Measurements from ENCODE around the gene PDZRN3. TPM values are rescaled to one million over a fixed set of nuclear protein-coding genes. Genes with fewer than 3 reads are reported as not detected.

PDZRN3 gene
- total RNA-seq, 1 donor from 2014 or later: 37.9 TPM

DNA sequence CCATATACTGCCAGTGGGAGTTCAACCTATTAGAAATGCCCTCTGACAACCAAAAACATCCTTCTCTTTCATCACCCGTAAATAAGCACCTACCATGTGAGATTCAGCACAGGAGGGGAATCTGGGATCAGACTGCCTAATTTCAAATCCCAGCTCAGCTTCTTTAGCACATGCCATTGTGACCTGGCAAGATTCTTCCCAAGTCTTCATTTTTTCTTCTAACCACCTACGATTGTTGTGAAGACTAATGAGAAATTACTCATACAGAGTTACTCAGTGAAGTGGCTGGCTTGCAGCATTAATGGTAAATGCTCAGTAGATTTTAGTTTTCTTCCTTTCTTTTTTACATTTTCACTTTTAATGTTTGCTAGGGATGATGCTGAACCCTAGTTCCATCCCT is 176.7 kb downstream of the PDZRN3 start:
- intact Hi-C loops (cut with DNase I): loop anchor here (5.0 kb wide), 1 partner anchor 1204 kb away; no protein-coding TSS in a partner anchor
- no peak for ATAC-seq
- DNase-seq (ENCODE audit: low spot score): no peak

- intact Hi-C loops (cut with DNase I): loop anchor here (5.0 kb wide), 1 partner anchor 1205 kb away; no protein-coding TSS in a partner anchor
- DNase-seq (ENCODE audit: low spot score) (no peak), ATAC-seq (peak; percentile 36)
These were observed 177.6 kb downstream of the PDZRN3 start for GRCh38 chr3:73447111-73447510.

DNA sequence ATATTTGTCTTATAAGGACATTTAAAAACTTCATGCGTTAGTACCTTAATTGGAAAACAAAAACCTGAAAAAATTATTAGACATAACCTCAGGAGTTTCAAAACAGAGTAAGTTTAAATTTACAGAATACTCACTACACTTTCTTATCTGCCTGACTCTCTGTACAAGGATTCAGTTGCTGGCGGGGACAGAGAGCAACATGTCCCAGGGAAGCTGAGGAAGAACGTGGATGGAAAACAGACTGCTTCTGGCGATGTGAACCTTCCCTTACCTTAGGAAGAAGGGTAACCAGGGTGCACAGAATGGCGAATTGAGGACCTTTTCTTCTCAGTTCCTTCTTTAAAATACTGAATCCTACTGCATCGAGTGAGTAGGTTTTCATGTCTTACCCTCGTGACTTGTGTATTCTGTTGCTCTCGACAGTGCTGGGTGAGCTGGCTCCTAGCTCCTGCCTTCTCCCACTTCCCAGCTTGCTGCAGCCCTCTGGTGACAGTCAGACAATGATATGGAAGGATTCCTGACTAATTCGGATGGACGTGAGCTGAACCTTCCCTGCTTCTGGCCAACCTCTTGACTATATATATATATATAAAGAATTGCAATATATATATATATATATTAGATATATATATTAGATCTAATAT is 178.2 kb downstream of the PDZRN3 start:
- ATAC-seq (no peak), DNase-seq (ENCODE audit: low spot score) (no peak)
- intact Hi-C loops (cut with DNase I): loop anchor here (5.0 kb wide), 1 partner anchor 1206 kb away; no protein-coding TSS in a partner anchor

GRCh38 chr3:73442886-73443285 is 181.9 kb downstream of the PDZRN3 start:
- DNase-seq (ENCODE audit: low spot score) (no peak), ATAC-seq (no peak)
- intact Hi-C loops (cut with DNase I): no loop called here

DNA sequence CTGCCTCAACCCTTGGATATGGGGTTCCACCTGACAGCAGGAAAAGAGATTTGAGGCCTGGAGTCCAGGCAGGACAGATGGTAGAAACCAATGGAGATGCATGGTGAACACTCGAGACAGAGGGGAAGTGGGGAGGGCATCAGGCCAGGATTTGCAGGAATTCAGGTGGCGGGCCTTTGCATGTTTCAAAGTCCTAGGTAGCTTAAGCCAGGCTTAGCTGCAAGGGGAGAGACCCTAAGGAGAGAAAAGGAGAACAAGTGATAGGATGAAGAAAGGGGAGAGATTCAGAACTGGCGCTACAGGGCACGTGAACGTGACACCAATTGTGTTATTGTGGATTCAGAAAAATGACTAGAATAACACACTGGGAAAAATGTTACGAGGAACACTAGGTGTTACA is 182.6 kb downstream of the PDZRN3 start:
- no peak for ATAC-seq
- no peak for DNase-seq (ENCODE audit: low spot score)
- intact Hi-C loops (cut with DNase I): no loop called here

DNA sequence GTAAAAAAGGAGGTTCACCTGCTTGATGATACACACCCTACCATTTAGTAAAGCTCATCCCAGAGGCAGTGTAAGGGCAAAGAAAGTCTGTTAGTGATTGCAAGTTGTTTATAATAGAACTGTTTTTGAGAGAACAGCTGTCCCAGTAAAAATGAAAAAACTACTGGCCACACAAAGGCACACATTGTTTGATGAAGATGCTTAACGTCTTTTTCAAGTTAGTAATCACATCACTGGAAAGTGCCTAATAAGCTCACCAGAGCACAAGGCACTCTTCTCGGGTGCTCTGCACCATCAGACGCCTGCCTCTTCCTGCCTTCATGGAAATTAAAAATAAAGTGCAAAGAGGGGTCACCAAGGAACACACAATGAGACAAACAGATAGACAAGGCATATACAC is 186.9 kb downstream of the PDZRN3 start:
- intact Hi-C loops (cut with DNase I): loop anchor here (5.0 kb wide), 1 partner anchor 341 kb away; no protein-coding TSS in a partner anchor
- ATAC-seq (peak; percentile 88), DNase-seq (ENCODE audit: low spot score) (no peak)

GRCh38 chr3:73435055-73435454 is 189.7 kb downstream of the PDZRN3 start:
- intact Hi-C loops (cut with DNase I): loop anchor here (5.0 kb wide), 1 partner anchor 338 kb away; no protein-coding TSS in a partner anchor
- DNase-seq (ENCODE audit: low spot score) (no peak), ATAC-seq (no peak)

- ATAC-seq (no peak), DNase-seq (ENCODE audit: low spot score) (no peak)
- intact Hi-C loops (cut with DNase I): no loop called here
These were observed 191.1 kb downstream of the PDZRN3 start for GRCh38 chr3:73433687-73434086.

DNA sequence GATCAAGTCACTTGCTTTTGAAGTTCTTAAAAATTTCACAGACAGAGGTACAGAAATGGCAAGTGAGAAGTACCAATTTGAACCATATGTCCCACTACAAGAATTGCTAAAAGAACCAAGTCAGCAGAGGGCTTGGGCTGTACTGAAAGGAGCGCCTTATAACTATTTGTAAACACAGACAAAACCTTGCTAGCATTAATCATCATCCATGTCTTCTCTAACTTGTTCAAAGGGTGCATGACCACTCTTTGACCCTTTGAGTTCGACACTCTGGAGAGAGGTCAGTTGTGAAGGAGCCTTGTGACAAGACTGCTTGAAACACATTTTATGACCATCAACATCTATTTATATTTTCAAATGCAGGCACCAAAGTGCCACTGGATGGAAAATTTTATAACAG is 191.7 kb downstream of the PDZRN3 start:
- intact Hi-C loops (cut with DNase I): no loop called here
- DNase-seq (ENCODE audit: low spot score) (no peak), ATAC-seq (no peak)

DNA sequence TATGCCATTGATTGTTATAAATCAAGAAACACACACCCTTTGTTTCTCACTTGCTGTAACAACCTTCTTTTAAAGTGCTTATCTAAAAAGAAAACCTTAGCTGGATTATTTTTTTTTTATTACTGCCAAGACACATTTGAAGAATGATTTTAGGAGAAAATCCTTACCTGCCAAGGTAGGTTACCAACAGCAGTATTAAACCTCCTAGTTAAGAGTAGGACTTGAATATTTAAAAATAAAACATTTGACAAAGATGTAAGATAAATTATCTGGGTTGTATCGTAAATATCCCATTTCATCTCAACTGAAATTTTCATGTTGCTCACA is 192.1 kb downstream of the PDZRN3 start:
- DNase-seq (ENCODE audit: low spot score) (no peak), ATAC-seq (no peak)
- intact Hi-C loops (cut with DNase I): no loop called here

- peak; percentile 43 for ATAC-seq
- no peak for DNase-seq (ENCODE audit: low spot score)
- intact Hi-C loops (cut with DNase I): no loop called here
These were observed 192.6 kb downstream of the PDZRN3 start for GRCh38 chr3:73432023-73432705.

DNA sequence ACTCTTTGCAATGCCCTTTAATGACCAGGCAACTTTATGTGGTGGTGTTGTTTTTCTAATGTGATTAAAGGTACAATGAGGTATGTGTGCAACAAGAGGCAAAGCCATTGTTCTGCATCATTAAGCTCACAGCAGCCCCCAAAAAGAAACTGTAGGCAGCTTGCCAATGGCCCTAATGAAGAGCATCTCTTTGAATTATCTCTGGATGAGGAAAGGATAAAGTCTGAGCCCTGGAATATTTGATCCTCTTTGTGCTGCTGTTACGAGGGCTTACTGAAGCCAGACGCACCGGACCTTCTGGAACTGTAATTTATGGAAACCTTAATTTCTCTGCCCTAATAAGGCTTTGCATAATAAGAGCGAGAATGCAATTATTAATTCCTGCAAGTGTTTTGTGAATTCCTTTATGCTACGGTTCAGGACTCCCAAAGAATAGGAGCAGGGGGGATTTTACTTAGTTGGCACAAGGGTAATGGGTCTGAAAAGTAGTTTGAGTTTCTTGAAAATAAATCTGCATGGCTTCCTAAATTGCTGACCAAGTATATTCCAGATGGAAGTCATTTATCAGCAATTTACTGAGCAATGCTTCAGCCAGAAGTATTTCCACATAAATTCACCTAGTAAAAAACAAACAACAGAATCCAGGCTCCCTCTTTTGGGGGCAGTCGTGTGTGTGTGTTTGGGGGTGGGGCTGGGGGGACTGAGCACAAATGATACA is 193.4 kb downstream of the PDZRN3 start:
- no peak for DNase-seq (ENCODE audit: low spot score)
- intact Hi-C loops (cut with DNase I): no loop called here
- ATAC-seq: no peak

- intact Hi-C loops (cut with DNase I): no loop called here
- ATAC-seq: no peak
These were observed 197.6 kb downstream of the PDZRN3 start for GRCh38 chr3:73427048-73427706.

GRCh38 chr3:73426606-73427005 is 198.1 kb downstream of the PDZRN3 start:
- ATAC-seq: no peak

More at GRCh38 chr3:73427048-73427706, 197.6 kb downstream of the PDZRN3 start:
- DNase-seq (ENCODE audit: low spot score): no peak

GRCh38 chr3:73423116-73423515 is 201.6 kb downstream of the PDZRN3 start:
- no peak for ATAC-seq
- intact Hi-C loops (cut with DNase I): no loop called here
- no peak for DNase-seq (ENCODE audit: low spot score)

More at GRCh38 chr3:73426606-73427005, 198.1 kb downstream of the PDZRN3 start:
- no peak for DNase-seq (ENCODE audit: low spot score)
- intact Hi-C loops (cut with DNase I): no loop called here

- ATAC-seq (peak; percentile 35), DNase-seq (ENCODE audit: low spot score) (no peak)
- intact Hi-C loops (cut with DNase I): no loop called here
These were observed 202.2 kb downstream of the PDZRN3 start for GRCh38 chr3:73422571-73422970.

DNA sequence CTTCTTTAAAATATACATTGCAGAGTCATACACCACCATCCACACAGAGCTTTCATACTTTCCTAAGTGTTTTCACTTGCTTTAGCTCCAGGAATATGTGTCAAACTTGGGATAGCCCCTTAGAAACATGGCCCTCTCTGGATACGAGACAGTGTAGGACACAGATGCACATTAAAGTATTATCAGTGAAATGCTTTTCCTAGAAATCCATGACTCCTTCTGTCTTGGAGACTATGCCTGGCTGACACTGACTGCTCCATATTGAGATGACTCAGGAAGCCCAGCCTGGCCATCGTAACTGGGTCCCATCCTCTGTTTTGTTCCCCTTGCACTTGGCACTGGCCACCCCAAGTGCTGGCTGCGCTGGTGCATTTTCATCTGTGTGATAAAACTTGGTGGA is 204.8 kb downstream of the PDZRN3 start:
- DNase-seq (ENCODE audit: low spot score) (no peak), ATAC-seq (peak; percentile 33)
- intact Hi-C loops (cut with DNase I): loop anchor here (5.0 kb wide), 1 partner anchor 532 kb away; no protein-coding TSS in a partner anchor

DNA sequence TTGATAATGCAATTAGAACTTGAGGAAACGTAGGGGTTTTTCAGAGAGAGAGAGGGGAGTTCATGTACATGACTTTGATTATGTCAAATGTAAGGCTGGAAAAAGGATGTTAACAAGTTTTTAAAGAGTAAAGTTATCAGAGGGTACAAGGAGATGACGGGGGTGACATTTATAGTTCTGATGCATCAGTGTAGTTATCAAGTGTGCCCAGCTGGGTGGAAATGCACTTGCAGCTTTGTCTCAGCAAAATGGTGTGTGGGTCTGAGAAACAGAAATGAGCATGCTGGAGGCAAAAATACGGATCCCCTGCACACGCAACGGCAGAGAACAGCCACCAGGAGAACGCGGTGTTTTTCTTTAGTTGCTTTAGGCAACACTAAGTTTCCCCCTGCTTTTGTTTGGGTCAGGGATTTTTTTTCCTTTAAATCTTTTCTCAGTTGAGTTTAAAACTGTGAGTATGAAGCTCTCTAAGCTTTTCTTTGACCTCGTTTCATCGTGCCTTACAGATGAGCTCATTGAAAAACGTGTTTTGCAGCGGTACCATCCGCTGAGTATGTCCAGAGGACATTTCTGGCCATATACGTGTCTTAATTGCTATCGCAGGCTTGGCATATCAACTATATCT is 205.4 kb downstream of the PDZRN3 start:
- DNase-seq (ENCODE audit: low spot score) (no peak), ATAC-seq (peak; percentile 56)
- intact Hi-C loops (cut with DNase I): loop anchor here (5.0 kb wide), 1 partner anchor 533 kb away; no protein-coding TSS in a partner anchor

DNA sequence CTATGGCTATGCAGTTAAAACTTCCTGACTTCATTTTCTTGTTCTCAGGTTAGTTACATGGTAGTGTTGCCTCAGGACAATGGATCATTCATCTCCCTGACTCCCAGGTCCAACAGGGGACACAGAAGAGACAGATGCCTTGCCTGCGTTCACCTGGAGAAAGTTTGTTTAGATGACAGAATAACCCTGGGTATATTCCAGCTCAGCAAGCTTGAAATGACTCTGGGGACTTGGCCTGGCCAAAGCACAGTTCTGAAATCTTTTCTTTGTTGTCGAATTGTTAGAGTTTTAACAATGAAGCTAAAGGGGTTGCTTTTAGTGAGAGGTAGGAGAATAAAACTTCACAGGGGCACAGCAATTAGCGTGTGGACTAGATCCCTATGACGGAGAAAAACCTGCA is 206.1 kb downstream of the PDZRN3 start:
- DNase-seq (ENCODE audit: low spot score): no peak
- intact Hi-C loops (cut with DNase I): loop anchor here (5.0 kb wide), 1 partner anchor 534 kb away; no protein-coding TSS in a partner anchor
- peak; percentile 53 for ATAC-seq
